CD4-positive, CD25-positive, alpha-beta regulatory T cell (primary cell): Measurements from ENCODE around the gene KCNJ18. TPM values are rescaled to one million over a fixed set of nuclear protein-coding genes. Genes with fewer than 3 reads are reported as not detected.
"Not testable (repeated sequence)": the region's sequence is repeated elsewhere in the genome, so short reads cannot be mapped to it uniquely, and the experiment has no call there.

Experiments
- ATAC-seq, 2 donors: fragments of 150-1000 bp; cut with Tn5 transposase; one replicate each; pipeline ENCODE4 v1.10.0; 2021; ENCODE audit warnings: low read depth in 2 of 2, moderate number of reproducible peaks in 2 of 2, moderate library complexity in 1 of 2
- DNase-seq, 3 donors: peaks; one replicate each; pipeline versions ENCODE4 v3.0.0 to v3.0.0-alpha.2; 2012 to 2022; ENCODE audit warnings: mixed read lengths in 1 of 3
- H3K27ac ChIP-seq: one replicate; pipeline ENCODE4 v1.7.0; 2013; ENCODE audit warnings: mild to moderate bottlenecking, low read length; ENCODE audit not compliant: insufficient read depth, poor library complexity, severe bottlenecking
- H3K27me3 ChIP-seq: one replicate; pipeline ENCODE4 v1.7.0; 2013; ENCODE audit warnings: low read length; ENCODE audit not compliant: control insufficient read depth, insufficient read depth
- H3K36me3 ChIP-seq: one replicate; pipeline ENCODE4 v1.7.0; 2013; ENCODE audit warnings: mild to moderate bottlenecking, low read length, moderate library complexity; ENCODE audit not compliant: control insufficient read depth, insufficient read depth
- H3K4me1 ChIP-seq: 2 replicates; pipeline ENCODE4 v1.7.0; 2013; ENCODE audit warnings: mild to moderate bottlenecking, low read length; ENCODE audit not compliant: insufficient read depth, control insufficient read depth, poor library complexity, severe bottlenecking
- H3K4me3 ChIP-seq: one replicate; pipeline ENCODE4 v1.7.0; 2013; ENCODE audit warnings: low read depth, mild to moderate bottlenecking, low read length, moderate library complexity
- H3K9me3 ChIP-seq, 2 experiments: 1 replicate in 1 of 2; 2 replicates in 1 of 2; pipeline ENCODE4 v1.7.0; 2013; ENCODE audit warnings: low read length in 2 of 2, mild to moderate bottlenecking in 1 of 2, moderate library complexity in 1 of 2; ENCODE audit not compliant: control insufficient read depth in 2 of 2
- H3K27ac Mint-ChIP-seq, 3 donors: one replicate each; pipeline ENCODE4 v1.8.0; 2020 to 2022; ENCODE audit warnings: mild to moderate bottlenecking in 3 of 3, mixed read lengths in 3 of 3, moderate library complexity in 2 of 3
- H3K27me3 Mint-ChIP-seq: one replicate; pipeline ENCODE4 v1.8.0; 2022; ENCODE audit warnings: mild to moderate bottlenecking, mixed read lengths
- H3K36me3 Mint-ChIP-seq: one replicate; pipeline ENCODE4 v1.8.0; 2020; ENCODE audit warnings: mixed read lengths
- H3K4me1 Mint-ChIP-seq, 4 donors: one replicate each; pipeline ENCODE4 v1.8.0; 2020 to 2022; ENCODE audit warnings: mixed read lengths in 4 of 4, mild to moderate bottlenecking in 1 of 4
- H3K4me3 Mint-ChIP-seq, 4 donors: one replicate each; pipeline ENCODE4 v1.8.0; 2020 to 2022; ENCODE audit warnings: mild to moderate bottlenecking in 4 of 4, mixed read lengths in 4 of 4, moderate library complexity in 3 of 4
- H3K9me3 Mint-ChIP-seq, 7 donors: one replicate each; pipeline ENCODE4 v1.8.0; 2020 to 2022; ENCODE audit warnings: mixed read lengths in 7 of 7, mild to moderate bottlenecking in 3 of 7, moderate library complexity in 2 of 7
- polyA plus RNA-seq, 4 donors: library from polyadenylated mRNA; unstranded; fragments of 300-500 nt; fragmentation: Illumina TruSeq; gene quantifications; one replicate each; pipeline ENCODE4 v1.2.3, GENCODE V29; 2021
- total RNA-seq: library from RNA; stranded (reverse); gene quantifications from one replicate; pipeline ENCODE4 v1.2.3, GENCODE V29; 2022

KCNJ18 gene
- total and polyA plus RNA-seq, 5 donors from 2014 or later: not detected

DNA sequence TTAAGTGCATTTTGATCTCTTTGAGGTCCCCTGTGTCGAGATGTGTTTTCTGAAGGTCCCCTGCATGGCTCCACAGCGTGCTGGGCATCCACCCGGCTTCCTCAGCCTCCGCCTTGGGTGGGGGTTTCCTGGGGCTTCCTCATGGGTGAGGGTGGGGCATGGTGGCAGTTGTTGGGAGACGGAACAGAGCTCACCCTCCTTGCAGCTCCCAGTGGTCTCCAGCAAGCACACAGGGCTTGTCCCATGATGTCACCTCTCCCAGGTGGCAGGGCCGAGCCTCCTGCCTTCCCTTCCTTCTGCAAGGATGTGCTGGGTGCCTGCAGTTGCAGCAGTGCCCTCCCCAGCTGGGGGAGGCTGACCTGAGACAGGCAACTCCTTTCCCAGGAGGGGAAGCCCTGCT lies 13.4 kb downstream of the KCNJ18 start:
- not testable (repeated sequence) for H3K4me1 Mint-ChIP-seq, H3K4me1 ChIP-seq, H3K4me3 ChIP-seq, H3K4me3 Mint-ChIP-seq, H3K27ac Mint-ChIP-seq, H3K27me3 ChIP-seq, H3K27ac ChIP-seq, ATAC-seq, H3K36me3 Mint-ChIP-seq, DNase-seq, H3K27me3 Mint-ChIP-seq, H3K9me3 ChIP-seq, H3K9me3 Mint-ChIP-seq, H3K36me3 ChIP-seq

- DNase-seq, H3K36me3 Mint-ChIP-seq, H3K27ac ChIP-seq, H3K9me3 ChIP-seq, H3K27ac Mint-ChIP-seq, ATAC-seq, H3K36me3 ChIP-seq, H3K27me3 ChIP-seq, H3K4me1 Mint-ChIP-seq, H3K4me1 ChIP-seq, H3K27me3 Mint-ChIP-seq, H3K4me3 ChIP-seq, H3K4me3 Mint-ChIP-seq, H3K9me3 Mint-ChIP-seq: not testable (repeated sequence)
Observed at GRCh38 chr17:21706546-21706945, 14.2 kb downstream of the KCNJ18 start.

DNA sequence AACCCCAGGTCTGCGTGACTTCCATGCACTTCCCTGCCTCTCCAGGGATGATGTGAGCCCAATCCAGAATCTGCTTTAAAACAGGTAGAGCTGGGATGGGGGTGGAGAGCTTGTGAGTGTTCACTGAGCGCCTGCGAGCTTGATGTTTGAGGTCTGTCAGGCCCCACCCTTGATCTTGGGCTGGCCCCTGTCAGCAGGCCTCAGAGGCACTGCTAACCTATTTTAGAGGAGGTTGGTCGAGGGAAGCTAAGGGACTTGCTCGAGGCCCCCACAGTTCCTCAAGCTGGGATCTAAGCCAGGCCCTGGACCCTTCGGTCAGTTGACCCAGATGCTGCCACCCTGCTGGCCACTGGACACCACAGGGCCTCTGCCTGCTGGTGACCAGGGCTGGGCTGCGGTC lies 14.8 kb downstream of the KCNJ18 start:
- H3K9me3 ChIP-seq, DNase-seq, H3K36me3 ChIP-seq, H3K27ac Mint-ChIP-seq, H3K27me3 ChIP-seq, H3K4me3 Mint-ChIP-seq, H3K36me3 Mint-ChIP-seq, ATAC-seq, H3K27me3 Mint-ChIP-seq, H3K9me3 Mint-ChIP-seq, H3K4me3 ChIP-seq, H3K4me1 ChIP-seq, H3K27ac ChIP-seq, H3K4me1 Mint-ChIP-seq: not testable (repeated sequence)

DNA sequence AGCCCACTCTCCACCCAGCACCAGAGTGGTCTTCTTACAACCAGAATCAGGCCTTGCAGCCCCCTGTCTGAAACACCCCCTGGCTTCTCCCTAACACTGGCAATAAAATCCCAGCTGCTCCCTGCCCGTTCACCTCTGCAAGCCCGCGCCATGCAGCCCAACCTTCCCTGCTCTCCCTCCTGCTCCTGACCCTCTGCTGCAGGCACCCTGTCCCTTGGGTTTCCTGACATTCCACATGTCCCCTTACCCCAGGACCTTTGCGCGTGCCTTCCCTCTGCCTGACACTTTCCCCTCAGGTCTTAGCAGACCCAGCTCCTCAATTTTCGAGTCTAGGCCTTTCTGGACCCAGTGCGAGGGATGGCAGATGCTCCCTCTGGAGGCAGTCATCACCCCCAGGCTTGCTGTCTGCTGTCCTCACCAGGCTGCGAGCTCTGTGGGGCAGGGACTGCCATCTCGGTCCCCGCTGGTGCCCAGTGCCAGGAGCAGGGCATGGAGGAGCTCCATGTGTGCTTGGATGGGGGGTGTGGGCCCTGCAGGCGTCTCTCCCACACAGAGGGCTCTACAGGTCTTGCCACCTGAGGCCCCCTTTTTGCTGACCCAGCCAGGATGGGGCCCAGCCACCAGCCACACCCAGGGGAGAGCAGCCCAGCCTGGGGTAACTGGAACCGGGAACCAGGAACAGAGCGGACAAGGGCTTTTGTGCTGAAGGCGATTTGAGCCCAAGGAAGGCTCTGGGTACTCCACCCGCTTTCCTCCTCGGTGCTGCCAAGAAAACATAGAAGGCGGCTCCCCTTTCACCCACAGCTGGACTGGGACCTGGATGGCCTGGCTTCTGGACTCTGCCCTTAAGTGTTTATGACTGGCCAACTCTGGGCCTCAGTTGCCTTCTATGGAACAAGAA lies 15.6 kb downstream of the KCNJ18 start:
- H3K9me3 ChIP-seq, H3K27ac Mint-ChIP-seq, H3K27me3 ChIP-seq, H3K4me1 Mint-ChIP-seq, H3K4me1 ChIP-seq, DNase-seq, H3K4me3 Mint-ChIP-seq, H3K27ac ChIP-seq, H3K27me3 Mint-ChIP-seq, ATAC-seq, H3K36me3 Mint-ChIP-seq, H3K36me3 ChIP-seq, H3K4me3 ChIP-seq, H3K9me3 Mint-ChIP-seq: not testable (repeated sequence)

DNA sequence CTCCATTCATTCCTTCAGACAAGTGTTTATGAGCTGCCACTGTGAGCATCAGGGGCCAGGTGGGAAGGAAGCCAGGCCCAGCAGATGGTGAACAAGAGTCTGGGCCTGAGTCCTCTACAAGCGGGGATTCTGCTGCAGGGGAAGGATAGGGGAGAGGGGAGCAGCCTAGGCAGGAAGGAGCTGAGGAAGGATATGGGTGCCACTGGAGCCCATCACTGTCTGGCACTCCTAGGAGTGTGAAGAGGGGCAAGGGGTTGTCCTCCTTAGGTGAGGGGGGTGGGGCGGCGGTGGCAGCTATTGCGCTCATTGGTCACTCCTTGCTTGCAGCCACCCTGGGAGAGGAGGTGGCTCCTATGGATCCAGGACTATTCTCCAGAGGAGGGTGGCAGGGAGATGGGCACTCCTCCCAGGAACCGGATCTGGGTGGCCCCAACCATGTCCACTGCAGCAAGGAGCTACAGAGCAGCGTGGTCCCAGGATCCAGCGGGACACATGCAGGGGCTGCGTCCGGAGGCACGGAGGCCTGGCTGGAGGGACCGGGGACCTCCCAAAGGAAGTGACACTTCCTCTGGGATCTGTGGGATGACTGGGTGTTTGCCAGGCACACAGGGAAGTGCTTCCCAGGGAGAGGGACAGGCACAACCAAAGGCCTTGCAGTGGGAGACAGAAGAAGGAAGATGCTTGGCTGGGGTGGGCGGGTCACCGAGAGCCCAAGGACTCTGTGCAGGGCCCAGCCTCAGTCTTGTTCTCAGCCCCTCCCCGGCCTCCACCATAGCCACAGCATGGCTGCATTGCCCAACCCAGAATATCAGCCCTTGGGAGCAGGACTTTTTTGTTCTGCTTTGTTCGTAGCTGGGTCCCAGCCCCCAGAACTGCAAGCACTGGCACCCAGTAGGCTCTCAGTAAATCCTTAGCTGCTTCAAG lies 16.6 kb downstream of the KCNJ18 start:
- H3K27ac ChIP-seq, H3K27me3 Mint-ChIP-seq, DNase-seq, H3K27ac Mint-ChIP-seq, H3K27me3 ChIP-seq, H3K36me3 ChIP-seq, H3K9me3 ChIP-seq, H3K4me3 ChIP-seq, H3K4me1 ChIP-seq, H3K4me3 Mint-ChIP-seq, ATAC-seq, H3K4me1 Mint-ChIP-seq, H3K36me3 Mint-ChIP-seq, H3K9me3 Mint-ChIP-seq: not testable (repeated sequence)

GRCh38 chr17:21709994-21710393 lies 17.7 kb downstream of the KCNJ18 start:
- not testable (repeated sequence) for H3K9me3 Mint-ChIP-seq, H3K36me3 ChIP-seq, H3K27ac ChIP-seq, H3K4me1 ChIP-seq, H3K9me3 ChIP-seq, H3K27ac Mint-ChIP-seq, DNase-seq, H3K27me3 Mint-ChIP-seq, H3K4me3 ChIP-seq, H3K36me3 Mint-ChIP-seq, H3K4me1 Mint-ChIP-seq, H3K4me3 Mint-ChIP-seq, H3K27me3 ChIP-seq, ATAC-seq

GRCh38 chr17:21710486-21710885 lies 18.2 kb downstream of the KCNJ18 start:
- not testable (repeated sequence) for H3K27ac Mint-ChIP-seq, H3K9me3 ChIP-seq, H3K4me1 Mint-ChIP-seq, DNase-seq, H3K36me3 Mint-ChIP-seq, H3K4me1 ChIP-seq, H3K9me3 Mint-ChIP-seq, H3K27me3 ChIP-seq, H3K27ac ChIP-seq, H3K4me3 Mint-ChIP-seq, H3K27me3 Mint-ChIP-seq, ATAC-seq, H3K36me3 ChIP-seq, H3K4me3 ChIP-seq
